Endometrium (tissue), 2 donors: Measurements from ENCODE around the gene KCNQ5.

ENCODE experiments used
- FAIRE-seq: peaks from 2 replicates; lab custom pipeline; 2012; peaks lifted over from hg19 to GRCh38; lab: Jason Lieb, UNC
- donor health status: control.
- donor health status: control.

Gene KCNQ5

DNA sequence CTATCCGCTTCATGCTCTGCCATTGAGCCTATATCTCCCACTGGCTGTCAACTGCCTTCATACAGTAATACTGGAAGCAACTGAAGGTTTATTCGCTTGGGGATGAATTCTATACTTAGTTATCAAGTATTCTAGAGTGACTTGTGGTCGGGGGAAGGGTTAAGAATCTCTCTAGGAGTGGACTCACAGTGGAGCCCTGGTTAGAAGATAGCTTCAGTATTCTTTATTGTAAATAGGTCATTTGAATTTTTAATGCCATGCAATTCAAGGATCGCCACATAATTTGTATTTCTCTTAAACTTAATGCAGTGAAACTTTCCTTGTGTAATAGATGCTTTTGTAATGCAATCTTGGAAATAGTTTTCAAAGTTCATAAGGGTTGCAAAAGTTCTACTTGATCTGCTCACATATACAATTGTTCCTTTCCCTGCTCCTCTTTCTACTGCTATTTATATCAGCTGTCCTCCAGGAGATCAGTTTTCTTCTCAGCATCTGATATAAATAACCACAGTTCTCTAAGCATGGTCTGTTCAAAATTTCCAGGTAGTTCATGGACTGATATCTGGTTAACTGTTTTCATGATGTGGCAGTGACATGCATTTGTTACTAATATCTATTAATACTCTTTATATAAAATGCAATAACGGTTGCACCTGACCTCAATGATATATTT lies 120.3 kb downstream of the KCNQ5 start:
- FAIRE-seq = no peak

DNA sequence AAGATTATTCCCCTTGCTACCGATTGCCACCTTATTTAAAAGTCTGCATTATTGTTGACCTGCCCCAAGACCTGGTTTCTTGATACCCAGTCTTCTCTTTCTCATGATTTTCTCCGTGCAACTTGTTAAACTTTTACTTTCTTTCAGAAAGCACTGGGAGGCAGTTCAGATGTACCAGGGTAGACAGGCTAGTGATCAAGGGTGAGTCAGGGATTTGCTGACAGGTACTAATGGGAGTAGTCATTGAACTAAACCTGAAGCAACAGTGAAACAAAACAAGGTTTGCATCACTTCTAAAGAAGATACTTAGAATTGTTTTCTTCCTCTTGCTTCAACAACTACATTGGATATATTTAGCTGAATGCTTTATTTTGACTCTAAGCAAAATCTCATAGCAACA lies 124.4 kb downstream of the KCNQ5 start:
- FAIRE-seq = no peak

DNA sequence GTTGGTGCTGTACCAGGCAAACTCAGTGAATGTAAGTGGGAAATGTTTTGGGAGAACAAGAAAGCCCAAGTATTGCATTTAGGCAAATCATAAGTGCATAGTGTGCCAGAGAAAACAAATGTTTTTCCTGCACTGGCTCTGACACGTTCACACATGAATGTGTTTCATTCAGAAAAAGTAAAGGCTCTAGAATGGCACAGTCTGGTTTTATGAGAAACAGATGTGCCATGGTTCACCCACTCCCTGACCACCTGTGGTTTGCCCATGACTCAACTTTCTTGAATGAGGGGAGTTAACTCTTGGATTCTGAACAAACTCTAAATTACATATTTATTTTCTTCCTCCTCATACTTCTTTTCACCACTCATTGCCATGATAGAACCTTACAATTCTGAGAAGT lies 126.9 kb downstream of the KCNQ5 start:
- no peak for FAIRE-seq

DNA sequence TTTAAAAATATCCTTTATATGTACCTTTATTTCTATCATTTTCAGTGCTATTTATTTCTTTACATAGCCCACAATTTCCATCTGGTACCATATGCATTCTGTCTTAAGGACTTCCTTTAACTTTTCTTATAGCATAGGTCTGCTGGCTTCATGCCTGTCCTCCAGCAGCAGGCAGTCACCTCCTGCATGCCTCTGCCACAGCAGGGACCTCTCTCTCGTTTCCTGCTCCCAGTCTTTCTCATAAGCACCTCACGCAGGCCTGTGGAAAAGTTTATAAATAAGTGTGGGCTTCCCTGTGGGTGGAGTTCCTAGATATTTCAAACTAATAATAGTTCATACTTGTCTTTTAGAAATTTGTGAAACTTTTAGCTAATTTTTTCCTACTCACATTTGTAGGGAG lies 133.9 kb downstream of the KCNQ5 start:
- FAIRE-seq = no peak

DNA sequence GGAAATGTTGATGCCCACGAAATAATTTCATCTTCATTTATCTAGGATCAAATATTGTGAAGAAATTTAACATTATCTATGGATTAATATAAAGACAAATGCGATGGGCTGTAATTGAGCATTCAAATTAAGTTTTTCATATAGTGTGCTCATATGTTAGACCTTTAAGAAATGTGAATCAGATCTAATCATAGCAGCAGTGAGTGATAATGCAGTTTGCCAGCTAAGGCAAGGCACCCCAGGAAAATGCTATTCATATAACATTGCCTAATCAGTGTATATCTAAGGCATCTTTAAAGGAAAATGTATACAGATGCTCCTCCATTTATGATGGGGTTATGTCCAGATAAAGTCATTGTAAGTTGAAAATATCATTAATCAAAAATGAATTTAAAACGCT lies 135.2 kb downstream of the KCNQ5 start:
- FAIRE-seq = no peak

DNA sequence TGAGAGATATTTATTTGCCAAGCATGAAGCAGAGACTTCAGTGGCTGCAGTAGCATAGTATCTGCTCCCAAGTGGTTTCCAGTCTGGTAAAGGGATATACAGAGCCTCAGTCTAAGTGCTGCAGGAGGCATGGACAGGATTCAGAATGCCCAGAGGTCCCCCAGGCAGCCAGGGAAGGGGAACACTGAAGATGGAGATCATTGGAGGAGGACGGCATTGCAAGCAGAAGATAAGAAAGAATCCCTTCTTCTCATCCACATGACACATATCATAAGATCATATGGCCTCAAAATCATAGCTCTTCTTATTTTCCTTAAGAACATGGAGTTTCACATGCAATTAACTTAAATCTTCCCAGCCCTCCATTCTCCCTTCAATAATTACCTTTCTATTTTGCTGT lies 136.1 kb downstream of the KCNQ5 start:
- FAIRE-seq = no peak

DNA sequence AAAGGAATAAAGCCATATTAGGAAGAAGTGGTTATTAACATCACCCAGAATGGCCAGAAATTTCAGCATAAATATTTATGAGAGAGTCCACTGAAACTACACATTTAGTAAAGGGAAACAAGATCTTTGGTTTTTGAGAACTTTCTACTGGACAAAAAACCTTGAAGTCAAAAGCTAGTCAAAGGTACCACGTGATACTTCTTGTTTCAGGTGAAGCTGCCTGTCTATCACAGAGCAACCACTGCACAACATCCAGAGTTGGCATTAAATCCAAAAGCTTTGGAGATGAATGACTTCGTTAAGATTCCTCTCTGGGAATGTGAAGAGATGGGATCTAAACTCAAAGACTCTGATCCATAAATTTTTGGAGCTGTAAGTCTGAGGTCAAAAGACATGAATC lies 137.0 kb downstream of the KCNQ5 start:
- no peak for FAIRE-seq

DNA sequence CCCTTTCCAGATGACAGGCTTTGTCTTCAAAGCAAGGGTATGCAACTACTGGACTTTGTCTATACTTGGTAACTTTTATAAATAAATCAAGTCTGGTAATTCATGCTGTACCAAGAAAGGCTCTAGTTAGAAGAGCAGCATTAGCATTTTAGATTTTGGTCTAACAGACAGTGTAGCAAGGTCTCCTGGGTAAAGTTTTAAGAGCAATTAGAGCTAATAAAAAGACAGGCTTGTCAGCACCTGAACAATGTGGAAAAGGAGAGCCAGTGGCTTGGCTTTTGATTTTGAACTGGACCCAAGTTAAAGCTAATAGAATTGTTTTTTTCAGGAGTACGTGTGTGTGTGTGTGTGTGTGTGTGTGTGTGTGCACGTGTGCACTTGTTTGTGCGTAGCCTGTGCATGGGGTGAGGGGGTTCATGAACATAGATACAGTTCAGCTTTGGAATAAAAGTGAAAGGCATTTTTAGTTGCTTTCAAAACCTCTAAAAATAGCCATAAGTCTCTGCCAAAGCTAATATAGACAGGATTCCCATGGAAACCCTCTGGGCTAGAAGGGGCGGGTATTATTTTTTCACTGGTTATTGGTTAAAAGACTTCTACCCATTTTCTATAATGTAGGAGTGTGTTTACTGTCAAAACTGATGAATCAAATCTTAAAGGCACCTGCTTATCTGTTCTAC lies 138.4 kb downstream of the KCNQ5 start:
- FAIRE-seq = no peak

DNA sequence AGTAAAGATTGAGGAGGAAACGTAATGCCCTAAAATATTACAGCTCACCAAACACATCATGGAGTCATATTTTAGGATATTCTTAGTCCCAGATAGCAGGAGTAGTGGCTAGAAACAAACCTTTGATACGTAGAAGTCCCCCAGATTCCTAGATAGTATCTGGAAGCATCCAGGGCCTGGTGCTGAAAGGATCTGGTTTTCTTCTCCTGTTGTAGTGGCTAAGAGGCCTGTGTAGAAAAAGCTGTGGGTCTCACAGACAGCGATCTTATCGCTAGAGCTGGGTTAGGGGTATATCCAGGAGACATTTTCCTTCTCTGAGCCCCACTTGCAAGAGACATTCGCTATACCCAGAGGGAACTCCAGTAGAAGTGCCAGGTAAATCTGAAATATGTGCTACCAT lies 139.9 kb downstream of the KCNQ5 start:
- no peak for FAIRE-seq

DNA sequence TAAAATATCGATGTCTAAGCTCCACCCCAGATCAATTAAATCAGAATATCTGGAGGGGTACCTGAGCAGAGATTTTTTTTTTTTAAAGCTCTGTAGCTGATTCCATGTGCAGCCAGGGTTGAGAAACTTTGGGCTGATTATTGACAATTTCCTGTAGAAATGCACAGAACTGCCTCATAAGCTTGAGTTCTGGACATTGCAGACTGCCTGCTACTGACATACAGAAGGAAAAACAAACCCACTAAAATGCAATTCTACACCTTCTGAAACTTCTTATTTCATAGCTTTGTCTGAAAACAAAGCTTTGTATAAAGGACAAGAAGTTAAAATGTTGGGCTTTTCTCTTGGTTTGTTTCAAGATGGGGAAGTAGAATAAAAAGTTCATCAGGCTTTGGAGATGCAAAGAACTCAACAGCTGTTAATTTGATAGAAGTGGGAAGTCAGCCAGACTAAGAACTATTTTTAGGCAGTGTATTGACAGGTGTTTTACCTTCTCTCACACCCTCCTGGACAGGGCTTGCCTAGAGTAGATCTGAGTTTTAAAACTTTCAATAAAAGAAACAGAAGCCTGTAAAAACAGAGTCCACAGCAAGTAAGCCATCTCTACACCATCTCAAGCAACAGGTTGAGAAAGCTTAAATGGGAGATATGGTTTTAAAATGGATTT lies 147.7 kb downstream of the KCNQ5 start:
- no peak for FAIRE-seq

DNA sequence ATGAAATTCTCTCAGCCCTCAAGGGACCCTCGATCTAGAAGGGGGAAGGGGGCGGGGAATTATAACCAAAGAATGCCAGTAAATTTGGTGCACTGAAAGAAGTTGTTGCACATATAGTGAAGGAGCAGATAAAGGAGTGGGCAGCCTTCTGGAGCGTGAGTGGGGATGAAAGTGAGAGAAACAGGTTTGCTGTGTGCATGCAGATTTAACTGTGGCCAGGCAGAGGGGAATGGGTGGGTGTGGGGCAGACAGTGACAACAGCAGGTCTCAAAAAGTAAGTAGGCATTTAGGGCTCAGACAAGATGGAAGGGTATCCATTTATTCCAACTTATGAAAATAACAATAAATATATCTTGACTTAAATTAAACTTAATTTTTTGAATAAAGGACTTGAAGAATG lies 149.1 kb downstream of the KCNQ5 start:
- no peak for FAIRE-seq

DNA sequence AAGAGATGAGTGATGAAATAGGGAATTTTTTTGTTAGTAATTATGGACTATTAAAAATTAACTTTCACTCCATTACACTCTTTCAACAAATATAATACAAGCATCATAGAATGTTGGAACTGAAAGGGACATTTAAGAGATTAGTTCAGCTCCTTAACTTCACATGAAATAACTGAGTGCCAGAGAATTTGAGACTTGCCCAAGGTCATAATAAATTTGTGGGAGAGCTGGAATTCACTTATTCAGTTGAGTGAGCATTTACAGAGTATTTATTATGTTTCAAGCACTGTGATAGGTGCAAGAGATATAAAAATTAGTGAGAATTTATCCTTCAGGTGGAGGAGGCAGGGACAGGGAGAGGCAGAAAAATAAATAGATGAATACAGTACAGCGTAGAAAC lies 154.6 kb downstream of the KCNQ5 start:
- FAIRE-seq = no peak

DNA sequence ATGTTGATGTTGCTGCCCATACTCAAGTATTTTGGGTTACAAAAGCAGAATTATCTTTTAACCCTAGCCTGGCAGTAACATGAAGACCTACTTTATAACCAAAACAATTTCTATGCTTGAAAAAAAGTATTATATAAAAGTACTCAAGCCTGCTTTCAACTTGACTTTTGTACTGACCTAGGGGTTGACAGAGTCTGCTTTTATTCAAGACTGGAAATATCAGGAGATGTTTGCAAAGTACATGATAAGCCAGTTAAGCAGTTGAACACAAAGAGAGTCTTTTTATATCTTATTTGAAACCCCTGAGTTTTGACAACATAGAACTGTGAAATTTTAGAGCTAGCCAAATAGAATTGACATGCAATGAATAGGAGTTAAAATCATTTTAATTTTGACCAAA lies 159.8 kb downstream of the KCNQ5 start:
- no peak for FAIRE-seq

DNA sequence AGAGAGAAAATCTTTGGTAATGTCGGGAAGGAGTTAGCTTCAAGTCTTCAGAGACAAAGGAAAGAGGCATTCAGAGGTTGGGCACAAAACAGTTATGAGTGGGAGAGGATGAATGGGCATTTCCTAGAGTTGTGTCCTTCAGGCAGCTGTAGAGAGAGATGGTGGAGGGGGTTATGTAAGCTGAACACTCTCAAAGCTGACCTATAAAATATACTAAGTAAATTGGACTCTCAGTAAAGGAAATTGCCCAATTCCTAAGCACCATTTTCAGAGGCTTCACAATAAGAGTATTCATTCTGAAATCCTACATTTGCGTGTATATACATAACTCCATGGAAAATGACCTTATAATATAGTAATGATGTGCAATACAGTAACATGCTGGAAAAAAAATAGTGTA lies 161.2 kb downstream of the KCNQ5 start:
- no peak for FAIRE-seq

DNA sequence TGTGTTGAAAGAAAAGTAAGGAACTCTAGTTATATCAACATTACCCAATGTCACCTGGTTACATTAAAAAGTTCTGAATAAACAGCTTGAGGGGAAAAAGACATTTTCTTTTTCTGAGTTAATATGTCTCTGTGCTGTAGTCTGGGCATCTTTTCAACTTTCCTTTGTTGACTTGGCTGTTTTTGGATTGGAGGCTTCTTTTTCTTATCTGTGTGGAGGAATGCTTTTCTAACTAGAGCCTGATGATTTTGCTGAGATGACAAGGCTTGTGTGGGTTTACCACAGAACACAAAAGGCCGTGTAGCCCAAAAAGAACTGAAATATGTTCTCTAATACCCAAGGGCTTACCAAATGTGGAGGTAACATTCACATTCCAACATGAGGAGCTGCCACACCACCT lies 161.8 kb downstream of the KCNQ5 start:
- no peak for FAIRE-seq

DNA sequence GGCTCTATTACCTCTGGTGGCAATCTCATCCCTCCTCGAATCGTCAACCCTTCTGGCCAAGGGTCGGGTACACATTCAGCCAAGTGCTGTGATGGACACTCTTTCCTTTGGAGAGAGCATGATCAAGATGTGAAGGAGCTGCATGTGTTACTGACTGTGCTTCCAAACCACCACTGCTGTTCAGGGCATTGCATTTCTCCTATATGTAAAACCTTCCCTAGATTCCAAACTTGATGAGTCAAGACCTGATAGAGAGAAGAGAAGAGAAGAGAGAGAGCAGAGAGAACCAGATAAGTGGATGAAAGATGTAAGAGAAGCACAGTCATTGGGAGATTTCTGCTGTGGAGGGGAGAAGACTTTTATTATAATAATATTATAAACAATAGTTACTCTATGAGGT lies 162.2 kb downstream of the KCNQ5 start:
- no peak for FAIRE-seq

DNA sequence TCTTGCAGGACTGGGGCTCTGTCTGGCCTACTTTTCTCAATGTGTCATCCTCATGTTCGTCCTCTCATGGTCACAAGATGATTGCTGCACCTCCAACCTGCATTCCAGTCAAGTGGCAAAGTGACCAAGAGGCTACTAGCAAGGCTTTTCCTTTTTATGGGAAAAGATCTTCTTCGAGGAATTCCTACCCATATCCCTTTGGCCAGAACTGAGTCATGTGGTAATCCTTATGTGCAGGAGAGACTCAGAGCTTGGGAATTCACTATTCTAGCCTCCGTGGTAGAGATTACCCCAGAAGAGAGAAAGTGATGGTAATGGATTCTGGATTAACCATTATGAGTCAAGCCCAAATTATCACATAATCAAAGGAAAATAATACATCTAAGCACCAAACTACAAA lies 162.7 kb downstream of the KCNQ5 start:
- FAIRE-seq = no peak

DNA sequence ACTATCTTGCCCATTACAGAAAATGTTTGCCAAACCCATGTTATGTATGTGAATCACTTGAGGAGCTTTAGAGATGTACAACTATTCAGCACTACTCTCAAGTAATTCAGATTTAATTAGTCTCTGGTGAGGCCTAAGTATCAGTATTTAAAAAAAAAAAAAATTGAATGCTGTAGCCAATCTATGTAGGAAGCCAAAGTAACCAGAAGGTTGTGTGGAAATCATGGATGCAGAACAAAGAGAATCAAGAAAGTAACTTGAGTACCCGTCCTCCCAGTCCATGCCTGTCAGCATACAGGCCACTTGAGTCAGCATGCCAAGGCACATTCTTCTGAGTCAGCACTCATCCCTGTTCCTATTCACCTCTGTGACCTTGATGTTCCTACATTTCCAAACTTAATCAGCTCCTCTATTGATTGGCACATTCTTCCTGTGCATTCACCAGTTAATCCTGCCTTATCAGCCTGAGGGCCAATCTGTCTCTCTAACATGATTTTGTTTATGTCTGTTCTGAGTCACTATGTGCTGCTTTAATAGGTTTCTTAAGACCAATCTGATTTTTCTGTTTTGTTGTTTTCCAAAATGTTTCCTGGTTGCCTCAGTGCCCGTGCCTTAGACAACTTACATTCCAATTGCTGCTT lies 165.6 kb downstream of the KCNQ5 start:
- FAIRE-seq = no peak

DNA sequence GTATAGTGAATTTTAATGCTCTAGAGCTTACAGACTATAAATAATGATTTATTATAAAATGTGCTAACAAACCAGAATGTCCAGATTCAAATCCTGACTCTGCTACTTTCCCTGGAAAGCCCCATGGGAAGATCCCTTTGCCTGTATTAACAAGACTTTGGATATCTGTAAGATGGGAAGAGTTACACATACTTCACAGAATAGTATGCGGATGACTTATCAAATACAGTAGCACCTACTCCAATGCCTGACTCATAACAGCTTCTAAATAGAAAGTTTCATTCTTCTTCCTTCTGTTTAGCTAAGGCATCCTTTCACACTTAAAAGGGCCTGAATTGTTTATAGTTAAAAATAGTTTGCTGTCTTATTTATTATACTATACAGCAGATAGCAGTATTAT lies 166.3 kb downstream of the KCNQ5 start:
- no peak for FAIRE-seq

DNA sequence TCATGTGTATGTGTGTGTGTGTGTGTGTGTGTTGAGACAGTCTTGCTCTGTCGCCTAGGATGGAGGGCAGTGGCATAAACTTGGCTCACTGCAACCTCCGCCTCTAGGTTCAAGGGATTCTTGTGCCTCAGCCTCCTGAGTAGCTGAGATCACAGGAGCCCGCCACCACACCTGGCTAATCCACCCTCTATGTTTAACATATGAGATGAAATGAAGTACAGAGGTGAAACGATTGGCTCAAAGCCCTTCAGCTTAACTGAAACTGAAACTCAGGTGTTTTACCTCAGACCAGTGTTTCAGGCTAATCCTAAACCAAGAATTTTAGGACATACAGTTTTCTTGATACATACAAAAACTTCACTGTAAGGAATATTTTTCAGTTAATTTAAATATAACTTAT lies 167.3 kb downstream of the KCNQ5 start:
- FAIRE-seq = no peak

DNA sequence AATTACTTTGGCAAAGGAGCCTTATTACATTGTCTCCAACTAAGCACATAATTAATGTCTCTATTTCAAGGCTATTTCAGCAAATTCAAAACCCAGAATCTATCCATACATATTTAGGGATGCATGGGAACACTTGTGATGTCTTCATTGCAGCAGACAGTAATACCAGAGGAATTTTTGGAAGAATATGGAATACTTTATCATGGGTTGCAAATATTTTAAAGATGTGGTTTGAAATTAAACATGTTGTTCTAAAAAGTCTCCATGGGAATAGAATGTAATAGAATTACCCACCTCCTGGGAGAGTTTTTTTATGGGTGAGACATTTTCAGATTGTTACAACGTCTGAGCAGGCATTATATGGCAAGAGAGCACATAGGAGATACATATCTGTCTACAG lies 170.8 kb downstream of the KCNQ5 start:
- no peak for FAIRE-seq

DNA sequence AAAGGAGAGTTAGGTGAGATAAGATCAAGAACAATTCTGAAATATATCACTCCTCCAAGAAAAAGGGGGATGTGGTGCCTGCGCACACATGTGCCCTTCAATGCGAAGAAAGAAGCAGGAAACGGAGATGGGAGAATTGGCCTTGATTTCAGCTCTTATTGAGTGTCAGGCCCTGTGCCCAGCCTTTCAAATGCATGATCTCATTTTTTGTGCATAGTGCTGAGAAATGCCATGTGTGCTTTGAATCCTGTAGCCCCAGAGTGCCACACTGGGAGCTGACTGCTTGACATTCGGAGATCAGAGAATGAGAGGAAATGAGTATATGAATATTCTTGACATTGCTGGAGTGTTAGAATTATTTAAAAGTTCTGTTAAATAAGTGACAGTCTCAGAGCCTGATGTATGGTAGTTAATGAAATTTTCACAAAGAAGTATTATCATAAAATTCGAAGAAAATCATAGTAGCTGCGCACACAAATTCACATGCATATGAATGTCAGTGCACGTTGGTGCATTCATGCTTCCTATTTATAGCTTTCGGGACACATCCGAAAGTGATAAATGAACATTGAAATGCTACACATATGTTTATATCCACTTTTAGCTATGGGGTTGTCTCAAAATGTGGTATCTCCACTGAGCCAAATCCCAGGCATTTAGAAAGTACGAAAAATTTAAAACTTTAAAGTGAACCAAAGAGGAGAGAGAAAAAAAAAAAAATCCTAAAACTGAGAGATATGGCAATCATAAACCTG lies 172.0 kb downstream of the KCNQ5 start:
- no peak for FAIRE-seq

DNA sequence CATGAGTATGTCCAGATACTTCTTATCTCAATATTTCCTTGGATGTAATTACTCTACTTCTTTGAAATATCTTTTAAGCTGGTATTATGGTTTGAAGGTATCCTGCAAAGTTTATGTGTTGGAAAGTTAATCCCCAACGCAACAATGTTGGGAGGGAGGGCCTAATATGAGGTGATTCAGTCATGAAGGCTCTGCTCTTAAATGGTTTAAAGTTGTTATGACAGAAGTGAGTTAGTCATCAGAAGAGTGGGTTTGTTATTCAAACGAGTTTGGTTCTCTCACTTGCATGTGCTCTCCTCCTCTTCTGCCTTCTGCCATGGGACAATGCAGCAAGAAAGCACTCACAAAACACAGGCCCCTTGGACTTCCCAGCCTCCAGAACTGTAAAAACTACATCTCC lies 176.3 kb downstream of the KCNQ5 start:
- no peak for FAIRE-seq
